PC-9 (cell line): ENCODE data around the gene LTB. TPM values are rescaled to one million over a fixed set of nuclear protein-coding genes. Genes with fewer than 3 reads are reported as not detected.

Source experiments
- BruUV-seq: library from RNA; stranded (reverse); fragments of 400-500 nt; replicated peaks from 2 replicates; lab custom pipeline; 2021; lab: Mats Ljungman, UMichigan
- CTCF ChIA-PET: fragments of 300-600 bp; sonication (Branson Sonifier 250); formaldehyde crosslinking; loops from one replicate; lab custom pipeline; 2022; ENCODE audit warnings: antibody characterized with exemption; lab: Charles Lee
- POLR2A ChIA-PET: fragments of 300-600 bp; sonication (Branson Sonifier 250); formaldehyde crosslinking; loops from one replicate; lab custom pipeline; 2022; ENCODE audit warnings: antibody characterized with exemption; ENCODE audit not compliant: unreplicated experiment; lab: Charles Lee
- DNase-seq, 2 experiments: peaks; one replicate each; pipeline versions ENCODE4 v3.0.0 to v3.0.0-alpha.2; 2015 to 2022; ENCODE audit warnings: mixed read lengths in 1 of 2
- H2AFZ ChIP-seq: fragments of 200-600 bp; sonication (generic); 2 replicates; pipeline ENCODE4 v1.8.1; 2017; ENCODE audit warnings: antibody characterized with exemption
- H3F3A ChIP-seq: fragments of 200-600 bp; sonication (generic); 2 replicates; pipeline ENCODE4 v1.8.1; 2017; ENCODE audit warnings: antibody characterized with exemption, mild to moderate bottlenecking, low read depth; ENCODE audit not compliant: insufficient read depth
- H3K27ac ChIP-seq: fragments of 200-600 bp; sonication (generic); 2 replicates; pipeline ENCODE4 v1.6.1; 2016; ENCODE audit warnings: mixed run types
- H3K27me3 ChIP-seq: fragments of 200-600 bp; sonication (generic); 2 replicates; pipeline ENCODE4 v1.6.1; 2016; ENCODE audit warnings: low read depth, mixed run types; ENCODE audit not compliant: insufficient read depth
- H3K36me3 ChIP-seq: fragments of 200-600 bp; sonication (generic); 2 replicates; pipeline ENCODE4 v1.6.1; 2016; ENCODE audit warnings: low read depth, mixed run types
- H3K4me1 ChIP-seq: fragments of 200-600 bp; sonication (generic); replicated peaks from 2 replicates; pipeline ENCODE4 v1.6.1; 2016; ENCODE audit warnings: mixed run types; ENCODE audit not compliant: insufficient read depth
- H3K4me2 ChIP-seq: fragments of 200-600 bp; sonication (generic); 2 replicates; pipeline ENCODE4 v1.6.1; 2017; ENCODE audit warnings: mixed run types
- H3K4me3 ChIP-seq: fragments of 200-600 bp; sonication (generic); 2 replicates; pipeline ENCODE4 v1.6.1; 2016; ENCODE audit warnings: mixed run types
- H3K79me2 ChIP-seq: fragments of 200-600 bp; sonication (generic); 2 replicates; pipeline ENCODE4 v1.6.1; 2017; ENCODE audit warnings: low read depth, mixed run types
- H3K9me2 ChIP-seq: fragments of 200-600 bp; sonication (generic); 2 replicates; pipeline ENCODE4 v1.8.1; 2017; ENCODE audit warnings: mild to moderate bottlenecking; ENCODE audit not compliant: insufficient read depth
- H3K9me3 ChIP-seq: fragments of 200-600 bp; sonication (generic); 2 replicates; pipeline ENCODE4 v1.8.1; 2016; ENCODE audit warnings: low read depth; ENCODE audit not compliant: insufficient read depth
- H4K20me1 ChIP-seq: fragments of 200-600 bp; sonication (generic); 2 replicates; pipeline ENCODE4 v1.8.1; 2017; ENCODE audit not compliant: insufficient read depth
- EZH2 ChIP-seq: fragments of 200-600 bp; sonication (generic); IDR thresholded peaks from 2 replicates; pipeline ENCODE4 v1.8.0; 2017; ENCODE audit warnings: antibody characterized with exemption, low read depth
- intact Hi-C: fragments of 100-400 bp; cut with micrococcal nuclease; formaldehyde crosslinking; loops from one replicate; pipeline ENCODE4 v1.10.0; 2022; ENCODE audit not compliant: unreplicated experiment
- total RNA-seq: library from RNA; stranded (reverse); gene quantifications from 2 replicates; pipeline ENCODE4 v1.2.3, GENCODE V29; 2021
- TF ChIP-seq, protein P1 (sequence below): fragments of 200-600 bp; sonication (generic); conservative IDR thresholded peaks from 2 replicates; pipeline ENCODE4 v1.6.1; 2017; ENCODE audit warnings: mixed run types, antibody characterized with exemption, mild to moderate bottlenecking, moderate library complexity

Gene LTB
- total RNA-seq, 1 experiment from 2014 or later: not detected

DNA sequence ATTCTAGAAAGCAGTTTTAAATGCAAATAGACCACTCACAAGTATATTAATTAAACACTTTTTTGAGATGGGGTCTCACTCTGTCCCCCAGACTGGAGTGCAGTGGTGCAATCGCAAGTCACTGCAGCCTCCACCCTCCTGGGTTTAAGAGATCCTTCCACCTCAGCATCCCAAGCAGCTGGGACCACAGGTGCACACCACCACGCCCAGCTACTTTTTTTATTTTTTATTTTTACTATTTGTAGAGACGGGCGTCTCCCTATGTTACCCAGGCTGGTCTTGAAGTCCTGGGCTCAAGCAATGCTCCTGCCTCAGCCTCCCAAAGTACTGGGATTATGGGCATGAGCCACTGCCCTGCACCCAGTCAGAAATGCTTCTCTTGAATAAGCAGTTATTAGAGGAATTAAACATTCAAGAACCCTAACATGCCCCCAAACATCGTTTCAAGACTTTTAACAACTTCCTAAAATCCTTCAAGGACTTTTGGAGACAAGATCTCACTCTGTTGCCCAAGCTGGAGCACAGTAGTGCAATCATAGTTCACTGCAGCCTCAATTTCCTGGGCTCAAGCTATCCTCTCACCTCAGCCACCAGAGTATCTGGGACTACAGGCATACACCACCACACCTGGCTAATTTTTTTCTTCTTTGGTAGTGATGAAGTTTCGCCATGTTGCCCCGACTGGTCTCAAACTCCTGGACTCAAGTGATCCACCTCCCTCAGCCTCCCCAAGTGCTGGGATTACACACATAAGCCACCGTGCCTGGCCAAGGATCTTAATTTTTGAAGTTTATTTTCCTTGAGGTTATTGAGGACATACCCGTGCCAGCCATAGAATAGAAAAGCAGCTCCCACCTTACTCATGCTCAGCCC, 50.2 kb downstream of the LTB start:
- ChIA-PET POLR2A (interaction anchor here (0.5 to 0.6 kb wide), 3 partner anchors 8 to 92 kb away, joined by 5 to 6 read pairs (median 5); no protein-coding TSS in a partner anchor), CTCF (interaction anchor here (0.7 kb wide), 1 partner anchor 79 kb away, joined by 3 read pairs; no protein-coding TSS in a partner anchor)
- intact Hi-C loops: no loop called here
- H3K79me2 ChIP-seq: peaks cover 23% of the 10 kb centered on the region
- H2AFZ ChIP-seq: no peak overlapping the region
- no peaks in the 10 kb centered on the region for H3K9me3 ChIP-seq
- H3K9me2 ChIP-seq: no peaks in the 10 kb centered on the region
- H3K27me3 ChIP-seq: no peaks in the 10 kb centered on the region
- H3F3A ChIP-seq: peaks cover 77% of the 10 kb centered on the region
- peaks cover 71% of the 10 kb centered on the region for H4K20me1 ChIP-seq
- peaks cover 52% of the 10 kb centered on the region for H3K36me3 ChIP-seq
- BruUV-seq: no TSS peak
- no peaks in the 10 kb centered on the region for H3K4me1 ChIP-seq
- no peak overlapping the region for H3K27ac ChIP-seq
- TF ChIP-seq, protein P1, sequence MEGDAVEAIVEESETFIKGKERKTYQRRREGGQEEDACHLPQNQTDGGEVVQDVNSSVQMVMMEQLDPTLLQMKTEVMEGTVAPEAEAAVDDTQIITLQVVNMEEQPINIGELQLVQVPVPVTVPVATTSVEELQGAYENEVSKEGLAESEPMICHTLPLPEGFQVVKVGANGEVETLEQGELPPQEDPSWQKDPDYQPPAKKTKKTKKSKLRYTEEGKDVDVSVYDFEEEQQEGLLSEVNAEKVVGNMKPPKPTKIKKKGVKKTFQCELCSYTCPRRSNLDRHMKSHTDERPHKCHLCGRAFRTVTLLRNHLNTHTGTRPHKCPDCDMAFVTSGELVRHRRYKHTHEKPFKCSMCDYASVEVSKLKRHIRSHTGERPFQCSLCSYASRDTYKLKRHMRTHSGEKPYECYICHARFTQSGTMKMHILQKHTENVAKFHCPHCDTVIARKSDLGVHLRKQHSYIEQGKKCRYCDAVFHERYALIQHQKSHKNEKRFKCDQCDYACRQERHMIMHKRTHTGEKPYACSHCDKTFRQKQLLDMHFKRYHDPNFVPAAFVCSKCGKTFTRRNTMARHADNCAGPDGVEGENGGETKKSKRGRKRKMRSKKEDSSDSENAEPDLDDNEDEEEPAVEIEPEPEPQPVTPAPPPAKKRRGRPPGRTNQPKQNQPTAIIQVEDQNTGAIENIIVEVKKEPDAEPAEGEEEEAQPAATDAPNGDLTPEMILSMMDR: no peak
- TF ChIP-seq EZH2: no peak
- no peak overlapping the region for H3K4me2 ChIP-seq
- no peak for DNase-seq
- H3K4me3 ChIP-seq: no peak overlapping the region

DNA sequence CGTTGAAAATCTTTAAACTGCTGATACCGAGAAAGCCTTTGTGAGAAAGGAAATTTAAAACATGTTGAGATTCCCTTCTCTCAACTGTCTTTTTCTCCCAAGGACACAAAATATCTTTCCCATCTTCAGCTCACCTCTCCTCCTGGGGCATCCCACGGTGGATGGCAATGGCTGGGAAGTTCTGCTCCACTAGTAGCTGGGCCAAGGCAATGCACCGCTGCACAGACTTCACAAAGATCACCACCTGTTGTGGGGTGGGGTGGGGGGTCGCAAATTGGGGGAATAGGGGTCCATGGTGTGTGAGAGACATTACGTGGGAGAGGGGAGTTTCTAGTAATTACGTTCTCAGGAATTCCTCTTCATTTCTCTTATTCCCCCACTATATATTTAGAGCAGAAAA, 51.1 kb downstream of the LTB start:
- intact Hi-C loops: no loop called here
- Histone ChIP-seq H3K9me3 (no peaks in the 10 kb centered on the region), H3K9me2 (no peaks in the 10 kb centered on the region), H3K27ac (no peak overlapping the region), H3K4me1 (0 out of 2 replicates have a peak, but pooled peaks cover 4% of the 10 kb centered on the region), H3K27me3 (no peaks in the 10 kb centered on the region), H3K79me2 (peaks cover 16% of the 10 kb centered on the region), H3K36me3 (peaks cover 46% of the 10 kb centered on the region), H3K4me3 (no peak overlapping the region), H4K20me1 (peaks cover 63% of the 10 kb centered on the region), H2AFZ (no peak overlapping the region), H3K4me2 (no peak overlapping the region), H3F3A (peaks cover 74% of the 10 kb centered on the region)
- POLR2A ChIA-PET: interaction anchor here (0.6 kb wide), 2 partner anchors 9 to 35 kb away, joined by 5 to 6 read pairs; no protein-coding TSS in a partner anchor
- CTCF ChIA-PET: interaction anchor here (0.7 kb wide), 1 partner anchor 80 kb away, joined by 3 read pairs; no protein-coding TSS in a partner anchor
- TF ChIP-seq, protein P1: no peak
- TF ChIP-seq EZH2: no peak
- no TSS peak for BruUV-seq
- DNase-seq: no peak

DNA sequence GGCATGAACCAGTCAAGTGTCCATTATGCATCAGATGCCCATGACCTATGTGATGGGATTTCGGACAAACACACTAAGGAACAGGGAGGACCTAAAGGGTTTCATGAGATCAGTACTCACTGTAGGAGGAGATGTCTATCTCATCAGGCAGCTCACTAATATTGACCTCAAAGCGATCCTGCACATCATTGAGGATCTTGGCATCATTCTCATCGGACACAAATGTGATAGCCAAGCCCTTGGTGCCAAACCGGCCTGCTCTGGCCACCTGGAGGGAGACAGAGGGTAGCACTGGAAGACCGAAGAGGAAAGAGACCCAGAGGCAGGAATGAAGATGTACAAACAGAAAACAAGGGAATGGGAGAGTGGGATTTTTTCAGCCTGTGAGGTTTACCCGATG, 51.6 kb downstream of the LTB start:
- Histone ChIP-seq H2AFZ (no peak overlapping the region), H3K27me3 (no peaks in the 10 kb centered on the region), H3K4me2 (no peak overlapping the region), H3K9me2 (no peaks in the 10 kb centered on the region), H3K4me3 (no peak overlapping the region), H3F3A (peaks cover 69% of the 10 kb centered on the region), H3K36me3 (peaks cover 41% of the 10 kb centered on the region), H3K4me1 (0 out of 2 replicates have a peak, but pooled peaks cover 7% of the 10 kb centered on the region), H3K9me3 (no peaks in the 10 kb centered on the region), H3K79me2 (peaks cover 11% of the 10 kb centered on the region), H4K20me1 (peaks cover 58% of the 10 kb centered on the region), H3K27ac (no peak overlapping the region)
- TF ChIP-seq, protein P1: no peak
- TF ChIP-seq EZH2: no peak
- ChIA-PET CTCF (no interaction called here), POLR2A (no interaction called here)
- no TSS peak for BruUV-seq
- intact Hi-C loops: no loop called here
- DNase-seq: no peak

Other genes with a start within 250 kb of the LTB start
- 137 and 204 TPM in 2 replicates for gene HLA-B, start 225.2 kb downstream of the LTB start, total RNA-seq
- gene MICA, start 178.8 kb downstream of the LTB start, total RNA-seq: 11.8 and 13.5 TPM in 2 replicates
- gene MICB, start 84.3 kb downstream of the LTB start, total RNA-seq: 26.7 and 37.8 TPM in 2 replicates
- not detected in 2 replicates for gene MCCD1, start 53.5 kb downstream of the LTB start, total RNA-seq
- 383 and 436 TPM in 2 replicates for gene DDX39B, start 40.4 kb downstream of the LTB start, total RNA-seq
- 0.55 and 1.8 TPM in 2 replicates for gene ATP6V1G2, start 35.8 kb downstream of the LTB start, total RNA-seq
- 26.1 and 38.3 TPM in 2 replicates for gene NFKBIL1, start 34.8 kb downstream of the LTB start, total RNA-seq
- not detected in 2 replicates for gene LTA, start 10.1 kb downstream of the LTB start, total RNA-seq
- gene TNF, start 6.9 kb downstream of the LTB start, total RNA-seq: not detected in 2 replicates
- gene LST1, start 3.9 kb upstream of the LTB start, total RNA-seq: 1.6 TPM in 2 replicates
- not detected in 2 replicates for gene NCR3, start 10.6 kb upstream of the LTB start, total RNA-seq
- gene AIF1, start 32.8 kb upstream of the LTB start, total RNA-seq: not detected in 2 replicates
- gene PRRC2A, start 38.3 kb upstream of the LTB start, total RNA-seq: 182 and 192 TPM in 2 replicates
- 336 and 358 TPM in 2 replicates for gene BAG6, start 70.2 kb upstream of the LTB start, total RNA-seq
- gene APOM, start 73.5 kb upstream of the LTB start, total RNA-seq: 2.7 and 2.9 TPM in 2 replicates
- gene C6orf47, start 78.4 kb upstream of the LTB start, total RNA-seq: 17.2 and 17.8 TPM in 2 replicates
- 11.5 and 13.0 TPM in 2 replicates for gene GPANK1, start 82.6 kb upstream of the LTB start, total RNA-seq
- 152 and 173 TPM in 2 replicates for gene CSNK2B, start 83.7 kb upstream of the LTB start, total RNA-seq
- gene LY6G5B, start 87.6 kb upstream of the LTB start, total RNA-seq: 20.9 and 24.0 TPM in 2 replicates
- gene LY6G5C, start 98.6 kb upstream of the LTB start, total RNA-seq: 2.6 and 3.7 TPM in 2 replicates
- 31.3 and 35.2 TPM in 2 replicates for gene ABHD16A, start 120.9 kb upstream of the LTB start, total RNA-seq
- not detected in 2 replicates for gene LY6G6F, start 124.4 kb upstream of the LTB start, total RNA-seq
- gene LY6G6D, start 132.9 kb upstream of the LTB start, total RNA-seq: not detected in 2 replicates
- 1.2 and 2.1 TPM in 2 replicates for gene LY6G6C, start 139.3 kb upstream of the LTB start, total RNA-seq
- 0.43 and 0.59 TPM in 2 replicates for gene MPIG6B, start 140.9 kb upstream of the LTB start, total RNA-seq
- 58.3 and 99.6 TPM in 2 replicates for gene DDAH2, start 146.9 kb upstream of the LTB start, total RNA-seq
- gene CLIC1, start 154.1 kb upstream of the LTB start, total RNA-seq: 546 and 599 TPM in 2 replicates
- gene MSH5, start 157.6 kb upstream of the LTB start, total RNA-seq: 50.0 and 68.8 TPM in 2 replicates
- gene SAPCD1, start 180.2 kb upstream of the LTB start, total RNA-seq: 11.1 and 16.9 TPM in 2 replicates
- gene VWA7, start 194.9 kb upstream of the LTB start, total RNA-seq: 6.0 and 9.6 TPM in 2 replicates
- gene VARS1, start 213.3 kb upstream of the LTB start, total RNA-seq: 99.6 and 124 TPM in 2 replicates
- gene LSM2, start 224.5 kb upstream of the LTB start, total RNA-seq: 67.5 and 74.3 TPM in 2 replicates
- 2.3 and 2.6 TPM in 2 replicates for gene HSPA1L, start 232.9 kb upstream of the LTB start, total RNA-seq
- gene HSPA1A, start 233.1 kb upstream of the LTB start, total RNA-seq: 378 and 385 TPM in 2 replicates
- gene HSPA1B, start 245.3 kb upstream of the LTB start, total RNA-seq: 334 and 340 TPM in 2 replicates